HFF-Myc (cell line): ENCODE measurements around the gene MAML2.

Experiments used
- DNase-seq: peaks from one replicate; pipeline ENCODE4 v3.0.0-alpha.2; 2011; ENCODE audit warnings: low read depth; ENCODE audit errors: extremely low read depth
- H3K4me3 ChIP-seq: replicated peaks from 2 replicates; pipeline ENCODE4 v1.5.1; 2011; ENCODE audit warnings: low read depth, mild to moderate bottlenecking, control low read depth, low read length
- CTCF ChIP-seq: IDR thresholded peaks from 2 replicates; pipeline ENCODE4 v1.5.1; 2012; ENCODE audit warnings: mild to moderate bottlenecking, low read depth, low read length, control low read depth; ENCODE audit errors: missing control alignments

The MAML2 gene

GRCh38 chr11:95989076-95989605 lies 353.9 kb downstream of the MAML2 start:
- DNase-seq, result no peak
- H3K4me3 ChIP-seq, result no peak overlapping the region
- no peak for TF ChIP-seq CTCF

DNA sequence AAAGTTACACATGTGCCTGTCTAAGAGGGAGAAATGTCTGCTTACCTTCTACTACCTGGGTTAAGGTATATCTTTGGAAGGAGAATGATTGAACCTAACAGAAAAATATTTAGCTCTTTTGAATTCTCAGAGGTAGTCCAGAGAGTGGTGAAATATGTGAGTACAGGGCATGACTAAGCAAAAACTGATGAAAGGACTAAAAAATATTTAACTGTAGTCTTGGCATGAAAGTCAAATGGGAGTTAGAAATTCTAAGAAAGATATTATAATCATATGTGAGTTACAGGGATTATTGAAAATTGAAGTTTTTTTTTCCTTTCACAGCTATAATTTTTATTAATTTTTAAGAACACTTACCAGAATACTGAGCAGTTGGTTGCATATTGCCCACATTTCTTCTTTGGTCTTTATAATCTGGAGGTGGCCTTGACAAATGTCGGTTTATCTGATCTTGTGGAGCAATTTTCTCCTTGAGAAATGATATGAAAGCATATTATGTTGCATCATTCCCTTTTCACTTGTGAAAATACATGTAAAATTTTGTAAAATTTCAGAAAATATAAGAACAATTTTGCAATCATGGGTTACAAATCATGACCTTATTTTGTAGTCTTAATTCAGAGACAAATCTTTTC lies 357.7 kb downstream of the MAML2 start:
- DNase-seq, result no peak
- no peak overlapping the region for H3K4me3 ChIP-seq
- no peak for TF ChIP-seq CTCF

GRCh38 chr11:95984072-95984471 lies 358.9 kb downstream of the MAML2 start:
- no peak for DNase-seq
- TF ChIP-seq CTCF, result no peak
- no peak overlapping the region for H3K4me3 ChIP-seq

DNA sequence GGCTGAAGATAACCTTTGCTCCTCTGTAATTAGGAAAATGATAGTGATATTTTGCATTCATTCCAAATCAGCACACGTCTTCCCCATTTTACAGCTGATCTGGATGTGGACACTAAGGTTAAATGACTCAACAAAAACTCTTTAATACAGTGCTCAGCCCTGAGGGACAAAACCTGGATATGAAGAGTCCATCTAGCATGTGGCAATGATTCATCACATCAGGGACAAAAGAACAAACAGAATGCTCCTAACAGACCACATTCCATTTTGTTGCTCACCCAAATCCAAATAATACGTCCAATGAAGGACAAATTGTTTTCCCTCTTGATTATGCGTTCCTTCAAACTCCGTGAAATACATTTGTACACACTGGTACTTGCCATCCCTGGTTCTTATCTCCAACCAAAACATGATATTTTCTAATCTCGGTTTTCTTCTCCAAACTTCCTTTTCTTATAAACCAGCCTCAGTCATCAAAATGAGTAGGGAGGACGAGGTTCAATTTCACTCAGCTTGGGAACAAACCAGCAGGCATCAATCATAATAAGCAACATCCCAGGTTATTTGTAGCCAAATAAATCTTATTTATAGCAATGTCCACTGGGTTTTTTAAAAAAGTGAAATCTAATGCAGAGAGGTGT lies 365.3 kb downstream of the MAML2 start:
- H3K4me3 ChIP-seq, result no peak overlapping the region

DNA sequence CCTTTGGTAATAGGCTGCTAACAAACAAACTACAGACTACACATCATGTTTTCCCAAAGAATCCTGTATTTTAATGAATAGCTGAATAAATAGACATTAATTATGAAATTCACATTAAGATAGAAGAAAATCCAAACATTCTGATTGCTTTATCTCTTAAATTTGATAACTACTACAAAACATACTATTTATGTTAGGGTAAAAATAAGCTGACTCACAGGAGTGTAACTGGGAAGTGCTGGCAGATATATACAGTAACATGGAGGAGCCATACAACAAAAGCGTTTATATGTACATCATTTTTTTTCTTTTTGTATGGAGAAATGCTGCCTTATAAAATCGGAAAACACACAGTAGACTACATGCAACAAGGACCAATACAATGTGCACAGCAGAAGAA lies 366.4 kb downstream of the MAML2 start:
- no peak for DNase-seq
- TF ChIP-seq CTCF, result no peak
- H3K4me3 ChIP-seq, result no peak overlapping the region

More for the DNA sequence above, 365.3 kb downstream of the MAML2 start:
- no peak for DNase-seq
- no peak for TF ChIP-seq CTCF

GRCh38 chr11:95975343-95975742 lies 367.7 kb downstream of the MAML2 start:
- TF ChIP-seq CTCF, result no peak
- no peak for DNase-seq
- H3K4me3 ChIP-seq, result no peak overlapping the region

- no peak overlapping the region for H3K4me3 ChIP-seq
- no peak for DNase-seq
- no peak for TF ChIP-seq CTCF
These were observed 370.9 kb downstream of the MAML2 start for GRCh38 chr11:95972060-95972459.
